ENCODE measurements around the gene TYW1B. TPM values are rescaled to one million over a fixed set of nuclear protein-coding genes. Genes with fewer than 3 reads are reported as not detected.
"Not testable (repeated sequence)": the region's sequence is repeated elsewhere in the genome, so short reads cannot be mapped to it uniquely, and the experiment has no call there.

Gene TYW1B
- total RNA-seq, 1 donor from 2014 or later = 5.7 TPM

GRCh38 chr7:72622532-72622931, 205.5 kb downstream of the TYW1B start:
- TF ChIP-seq CTCF (IDR thresholded peaks at IDR 0.05; ENCODE audit: unreplicated experiment) = no peak
- no peaks in the 10 kb centered on the region for H3K9me3 Mint-ChIP-seq (ENCODE audit: low read depth)
- peak overlapping the region; percentile 0 for H3K27ac Mint-ChIP-seq
- DNase-seq (ENCODE audit: low spot score, unreplicated experiment) = no peak
- H3K4me1 Mint-ChIP-seq (ENCODE audit: low read depth) = peaks cover 17% of the 10 kb centered on the region
- no peaks in the 10 kb centered on the region for H3K27me3 Mint-ChIP-seq
- no peak overlapping the region for H3K4me3 Mint-ChIP-seq (ENCODE audit: low read depth)
- peaks cover 2% of the 10 kb centered on the region for H3K36me3 Mint-ChIP-seq (ENCODE audit: insufficient read depth)

GRCh38 chr7:72621761-72622187, 206.2 kb downstream of the TYW1B start:
- H3K4me3 Mint-ChIP-seq (ENCODE audit: low read depth); H3K9me3 Mint-ChIP-seq (ENCODE audit: low read depth): not testable (repeated sequence)
- H3K4me1 Mint-ChIP-seq (ENCODE audit: low read depth) = peaks cover 17% of the 10 kb centered on the region

GRCh38 chr7:72620923-72621322, 207.1 kb downstream of the TYW1B start:
- H3K4me3 Mint-ChIP-seq (ENCODE audit: low read depth); H3K27me3 Mint-ChIP-seq; H3K27ac Mint-ChIP-seq; H3K36me3 Mint-ChIP-seq (ENCODE audit: insufficient read depth); DNase-seq (ENCODE audit: low spot score, unreplicated experiment); H3K9me3 Mint-ChIP-seq (ENCODE audit: low read depth): not testable (repeated sequence)
- peaks cover 17% of the 10 kb centered on the region for H3K4me1 Mint-ChIP-seq (ENCODE audit: low read depth)

More at GRCh38 chr7:72621761-72622187, 206.2 kb downstream of the TYW1B start:
- H3K36me3 Mint-ChIP-seq (ENCODE audit: insufficient read depth); H3K27me3 Mint-ChIP-seq; DNase-seq (ENCODE audit: low spot score, unreplicated experiment); H3K27ac Mint-ChIP-seq: not testable (repeated sequence)

- not testable (repeated sequence) for DNase-seq (ENCODE audit: low spot score, unreplicated experiment); H3K27me3 Mint-ChIP-seq; H3K4me3 Mint-ChIP-seq (ENCODE audit: low read depth); H3K27ac Mint-ChIP-seq; H3K9me3 Mint-ChIP-seq (ENCODE audit: low read depth)
- peaks cover 15% of the 10 kb centered on the region for H3K36me3 Mint-ChIP-seq (ENCODE audit: insufficient read depth)
- H3K4me1 Mint-ChIP-seq (ENCODE audit: low read depth) = peaks cover 17% of the 10 kb centered on the region
Observed at GRCh38 chr7:72618435-72619180, 209.4 kb downstream of the TYW1B start.

GRCh38 chr7:72609761-72610160, 218.2 kb downstream of the TYW1B start:
- not testable (repeated sequence) for H3K27ac Mint-ChIP-seq; H3K27me3 Mint-ChIP-seq; H3K36me3 Mint-ChIP-seq (ENCODE audit: insufficient read depth)

GRCh38 chr7:72607988-72608387, 220.0 kb downstream of the TYW1B start:
- not testable (repeated sequence) for H3K9me3 Mint-ChIP-seq (ENCODE audit: low read depth); H3K27me3 Mint-ChIP-seq; H3K27ac Mint-ChIP-seq

More at GRCh38 chr7:72609761-72610160, 218.2 kb downstream of the TYW1B start:
- not testable (repeated sequence) for H3K4me1 Mint-ChIP-seq (ENCODE audit: low read depth); DNase-seq (ENCODE audit: low spot score, unreplicated experiment); H3K9me3 Mint-ChIP-seq (ENCODE audit: low read depth); H3K4me3 Mint-ChIP-seq (ENCODE audit: low read depth)

GRCh38 chr7:72605863-72606431, 222.1 kb downstream of the TYW1B start:
- H3K4me1 Mint-ChIP-seq (ENCODE audit: low read depth); H3K36me3 Mint-ChIP-seq (ENCODE audit: insufficient read depth); H3K9me3 Mint-ChIP-seq (ENCODE audit: low read depth); DNase-seq (ENCODE audit: low spot score, unreplicated experiment); H3K27ac Mint-ChIP-seq; H3K27me3 Mint-ChIP-seq; H3K4me3 Mint-ChIP-seq (ENCODE audit: low read depth): not testable (repeated sequence)

More at GRCh38 chr7:72607988-72608387, 220.0 kb downstream of the TYW1B start:
- H3K4me3 Mint-ChIP-seq (ENCODE audit: low read depth); H3K4me1 Mint-ChIP-seq (ENCODE audit: low read depth); DNase-seq (ENCODE audit: low spot score, unreplicated experiment): not testable (repeated sequence)
- peaks cover 11% of the 10 kb centered on the region for H3K36me3 Mint-ChIP-seq (ENCODE audit: insufficient read depth)

- H3K9me3 Mint-ChIP-seq (ENCODE audit: low read depth); H3K4me1 Mint-ChIP-seq (ENCODE audit: low read depth); H3K36me3 Mint-ChIP-seq (ENCODE audit: insufficient read depth); H3K27me3 Mint-ChIP-seq; DNase-seq (ENCODE audit: low spot score, unreplicated experiment); H3K4me3 Mint-ChIP-seq (ENCODE audit: low read depth); H3K27ac Mint-ChIP-seq: not testable (repeated sequence)
Observed at GRCh38 chr7:72604771-72605611, 223.0 kb downstream of the TYW1B start.

GRCh38 chr7:72603476-72603875, 224.5 kb downstream of the TYW1B start:
- DNase-seq (ENCODE audit: low spot score, unreplicated experiment); H3K27ac Mint-ChIP-seq; H3K9me3 Mint-ChIP-seq (ENCODE audit: low read depth); H3K27me3 Mint-ChIP-seq; H3K4me3 Mint-ChIP-seq (ENCODE audit: low read depth); H3K36me3 Mint-ChIP-seq (ENCODE audit: insufficient read depth); H3K4me1 Mint-ChIP-seq (ENCODE audit: low read depth): not testable (repeated sequence)
